GM23248 (cell line): ENCODE results near the gene GALNT2.

Source experiments
- EZH2 ChIP-seq: fragments of 200-600 bp; sonication (generic); IDR thresholded peaks from 2 replicates; pipeline ENCODE4 v1.6.1; 2018; ENCODE audit warnings: antibody characterized with exemption, mild to moderate bottlenecking; ENCODE audit not compliant: insufficient read depth, poor library complexity, severe bottlenecking
- EZH2phosphoT487 ChIP-seq: fragments of 200-600 bp; sonication (generic); IDR thresholded peaks from 2 replicates; pipeline ENCODE4 v1.6.1; 2018; ENCODE audit warnings: antibody characterized with exemption, moderate library complexity, mild to moderate bottlenecking, low read depth; ENCODE audit not compliant: insufficient read depth

- TF ChIP-seq EZH2phosphoT487 (no peak), EZH2 (no peak)
Observed at GRCh38 chr1:230188826-230189225, 121.8 kb downstream of the GALNT2 start.
